K562 (cell line): ENCODE results near the gene MYH9. TPM values are rescaled to one million over a fixed set of nuclear protein-coding genes. Genes with fewer than 3 reads are reported as not detected.

ENCODE experiments used
- CEBPZ ChIP-seq: fragments of 150-350 bp; IDR thresholded peaks from 2 replicates; pipeline ENCODE4 v1.6.1; 2014; ENCODE audit warnings: low read depth, mild to moderate bottlenecking, low read length, borderline replicate concordance
- CREM ChIP-seq: IDR thresholded peaks from 2 replicates; pipeline ENCODE4 v1.6.1; 2014; ENCODE audit warnings: antibody characterized with exemption, low read depth
- ELK1 ChIP-seq: sonication (generic); formaldehyde crosslinking; IDR thresholded peaks from 2 replicates; pipeline ENCODE4 v1.8.1; 2022; ENCODE audit warnings: missing genetic modification reagents
- MTF1 ChIP-seq: fragments of 250-450 bp; sonication (Bioruptor Pico); IDR thresholded peaks from 2 replicates; pipeline ENCODE4 v1.9.0; 2021; ENCODE audit warnings: moderate library complexity, mild to moderate bottlenecking, inconsistent platforms, borderline replicate concordance
- POLR3G ChIP-seq: IDR thresholded peaks from 2 replicates; pipeline ENCODE4 v1.6.1; 2011; ENCODE audit not compliant: insufficient read length, insufficient replicate concordance; ENCODE audit errors: extremely low read depth
- SAFB2 ChIP-seq: fragments of 200-400 bp; formaldehyde crosslinking; IDR thresholded peaks from 2 replicates; pipeline ENCODE4 v1.6.1; 2018; ENCODE audit warnings: borderline replicate concordance, low read length, low read depth, moderate library complexity; ENCODE audit not compliant: severe bottlenecking
- SAP30 ChIP-seq: fragments of 200-600 bp; sonication (generic); IDR thresholded peaks from 2 replicates; pipeline ENCODE4 v1.6.1; 2012; ENCODE audit warnings: borderline replicate concordance, low read depth, mild to moderate bottlenecking, moderate library complexity, low read length, control low read depth, inconsistent platforms; ENCODE audit not compliant: insufficient read depth, poor library complexity, severe bottlenecking
- STAG1 ChIP-seq: sonication (generic); formaldehyde crosslinking; IDR thresholded peaks from 2 replicates; pipeline ENCODE4 v1.5.0; 2020; ENCODE audit warnings: missing genetic modification reagents, borderline replicate concordance
- THRA ChIP-seq: fragments of 450-650 bp; IDR thresholded peaks from 2 replicates; pipeline ENCODE4 v1.6.1; 2017; ENCODE audit warnings: mild to moderate bottlenecking, moderate library complexity
- ZFP91 ChIP-seq: sonication (generic); formaldehyde crosslinking; IDR thresholded peaks from 2 replicates; pipeline ENCODE4 v1.8.0; 2022; ENCODE audit warnings: mild to moderate bottlenecking, missing genetic modification reagents
- ZNF124 ChIP-seq: sonication (generic); formaldehyde crosslinking; IDR thresholded peaks from 2 replicates; pipeline ENCODE4 v1.8.1; 2022; ENCODE audit warnings: missing genetic modification reagents
- polyA plus RNA-seq, 8 experiments: library from polyadenylated mRNA; depleted of rRNA in 4 of 8; stranded (reverse) in 5 of 8; unstranded in 3 of 8; fragments of >200 nt; fragmentation: Nextera tagmentation in 2 of 8; fragmentation: Illumina TruSeq in 1 of 8; extraction: Ambion mirVana in 2 of 8; extraction: Trizol in 1 of 8; gene quantifications; 2 replicates each; pipeline versions ENCODE4 v1.2.1 to v1.2.3, GENCODE V29; 2011 to 2014; ENCODE audit warnings: inconsistent platforms in 1 of 8, missing spikeins in 1 of 8
- total RNA-seq, 7 experiments: library from RNA; depleted of rRNA in 6 of 7; stranded (reverse); fragments of >200 nt in 6 of 7; fragmentation: Illumina TruSeq in 2 of 7; extraction: Trizol in 2 of 7; gene quantifications; 2 replicates each; pipeline versions ENCODE4 v1.2.1 to v1.2.3, GENCODE V29; 2011 to 2021; ENCODE audit warnings: low replicate concordance in 1 of 7

MYH9 gene
- total and polyA plus RNA-seq, 9 of the 15 experiments (the other 6 are each of a cell fraction or from before 2014, with no cell fraction given): 0.71 to 111 (median 24.6) TPM

GRCh38 chr22:36301384-36301828, 86.4 kb downstream of the MYH9 start (continued):
- TF ChIP-seq SAP30 (no peak), THRA (no peak), POLR3G (no peak), CEBPZ (no peak), ELK1 (CRISPR knock-in tag) (no peak), CREM (0 out of 2 replicates have a peak, but pooled peaks have one; percentile 37), ZNF124 (CRISPR knock-in tag) (no peak), MTF1 (CRISPR knock-in tag) (no peak), STAG1 (CRISPR knock-in tag) (peak; percentile 81; the same call in 1 of the 2 replicates), ZFP91 (CRISPR knock-in tag) (no peak), SAFB2 (no peak)
